HG03060 (cell line): ENCODE measurements around the gene MED31.
"Not testable (repeated sequence)": the region's sequence is repeated elsewhere in the genome, so short reads cannot be mapped to it uniquely, and the experiment has no call there.

Experiments used
- ATAC-seq: cut with Tn5 transposase; IDR thresholded peaks from one replicate; pipeline ENCODE4 v1.9.1; 2021; ENCODE audit warnings: low read depth, moderate number of reproducible peaks; ENCODE audit not compliant: unreplicated experiment

The MED31 gene

GRCh38 chr17:6656797-6657632 is 5.6 kb upstream of the MED31 start:
- ATAC-seq: not testable (repeated sequence)

- ATAC-seq: not testable (repeated sequence)
Observed at GRCh38 chr17:6655732-6656361, 4.4 kb upstream of the MED31 start.

GRCh38 chr17:6654841-6655731 is 3.7 kb upstream of the MED31 start:
- no peak for ATAC-seq

GRCh38 chr17:6651919-6652452 is 581 bp upstream of the MED31 start:
- no peak for ATAC-seq

GRCh38 chr17:6648181-6648580 is 3.2 kb downstream of the MED31 start:
- no peak for ATAC-seq

GRCh38 chr17:6643451-6644125 is 7.8 kb downstream of the MED31 start:
- ATAC-seq: no peak

- ATAC-seq: no peak
Observed at GRCh38 chr17:6642592-6642991, 8.8 kb downstream of the MED31 start.

GRCh38 chr17:6641247-6641863 is 10.1 kb downstream of the MED31 start:
- ATAC-seq: no peak

- no peak for ATAC-seq
Observed at GRCh38 chr17:6640536-6641246, 10.7 kb downstream of the MED31 start, which contains the start of the genes KIAA0753 and TXNDC17. KIAA0753 (minus strand) TSS chr17:6640711; CDS start chr17:6635103, 5,608 bp downstream. TXNDC17 (plus strand) TSS chr17:6641060; CDS start chr17:6641083, 23 bp downstream.

GRCh38 chr17:6639586-6640535 is 11.5 kb downstream of the MED31 start:
- ATAC-seq: no peak

- ATAC-seq: no peak
Observed at GRCh38 chr17:6639014-6639585, 12.3 kb downstream of the MED31 start.

- no peak for ATAC-seq
Observed at GRCh38 chr17:6638046-6638908, 13.1 kb downstream of the MED31 start.

GRCh38 chr17:6637458-6637840 is 14.0 kb downstream of the MED31 start:
- no peak for ATAC-seq

- no peak for ATAC-seq
Observed at GRCh38 chr17:6636616-6637457, 14.6 kb downstream of the MED31 start.

- no peak for ATAC-seq
Observed at GRCh38 chr17:6636105-6636504, 15.3 kb downstream of the MED31 start.

GRCh38 chr17:6633263-6633662 is 18.1 kb downstream of the MED31 start:
- no peak for ATAC-seq
